Effector CD4-positive, alpha-beta T cell (primary cell): ENCODE measurements around the gene SLC49A3.
"Not testable (repeated sequence)": the region's sequence is repeated elsewhere in the genome, so short reads cannot be mapped to it uniquely, and the experiment has no call there.

Source experiments
- DNase-seq: peaks from one replicate; pipeline ENCODE4 v3.0.0-alpha.2; 2020

Gene SLC49A3

DNA sequence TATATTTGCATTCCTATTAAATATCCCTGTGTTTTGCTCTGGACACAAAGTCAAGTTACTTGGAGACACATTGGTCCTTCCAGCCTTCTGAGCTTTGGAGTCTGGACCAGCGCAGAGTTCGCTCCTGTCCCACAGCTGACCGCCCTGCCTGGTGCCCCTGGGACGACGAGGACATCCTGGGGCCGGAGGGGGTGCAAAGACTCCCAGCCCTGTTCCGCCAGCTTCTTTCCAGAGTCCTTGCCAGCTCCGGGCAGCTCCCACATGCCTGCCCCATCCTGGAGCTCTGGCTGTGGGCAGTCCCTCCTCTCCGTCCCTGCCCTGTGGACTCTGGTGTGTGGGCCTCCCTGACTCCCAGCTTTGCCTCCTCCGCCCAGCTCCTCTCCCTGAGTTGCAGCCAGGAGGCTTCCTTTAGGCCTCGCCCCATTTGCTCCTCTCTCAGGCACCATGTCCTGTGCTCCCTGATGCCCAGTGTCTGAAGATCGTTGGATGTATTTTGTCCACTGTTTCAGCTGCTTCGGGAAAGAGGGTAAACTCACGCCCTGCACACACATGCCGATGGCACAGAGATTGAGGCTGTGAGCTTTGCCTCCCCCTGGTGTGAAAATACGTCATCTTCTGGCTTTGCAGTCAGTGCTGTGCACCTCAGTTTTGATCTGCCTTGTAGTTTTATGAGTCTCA is 11.8 kb upstream of the SLC49A3 start:
- DNase-seq, result no peak

GRCh38 chr4:699816-700580 is 11.0 kb upstream of the SLC49A3 start:
- no peak for DNase-seq

GRCh38 chr4:694341-694940 is 5.5 kb upstream of the SLC49A3 start:
- DNase-seq, result not testable (repeated sequence)

DNA sequence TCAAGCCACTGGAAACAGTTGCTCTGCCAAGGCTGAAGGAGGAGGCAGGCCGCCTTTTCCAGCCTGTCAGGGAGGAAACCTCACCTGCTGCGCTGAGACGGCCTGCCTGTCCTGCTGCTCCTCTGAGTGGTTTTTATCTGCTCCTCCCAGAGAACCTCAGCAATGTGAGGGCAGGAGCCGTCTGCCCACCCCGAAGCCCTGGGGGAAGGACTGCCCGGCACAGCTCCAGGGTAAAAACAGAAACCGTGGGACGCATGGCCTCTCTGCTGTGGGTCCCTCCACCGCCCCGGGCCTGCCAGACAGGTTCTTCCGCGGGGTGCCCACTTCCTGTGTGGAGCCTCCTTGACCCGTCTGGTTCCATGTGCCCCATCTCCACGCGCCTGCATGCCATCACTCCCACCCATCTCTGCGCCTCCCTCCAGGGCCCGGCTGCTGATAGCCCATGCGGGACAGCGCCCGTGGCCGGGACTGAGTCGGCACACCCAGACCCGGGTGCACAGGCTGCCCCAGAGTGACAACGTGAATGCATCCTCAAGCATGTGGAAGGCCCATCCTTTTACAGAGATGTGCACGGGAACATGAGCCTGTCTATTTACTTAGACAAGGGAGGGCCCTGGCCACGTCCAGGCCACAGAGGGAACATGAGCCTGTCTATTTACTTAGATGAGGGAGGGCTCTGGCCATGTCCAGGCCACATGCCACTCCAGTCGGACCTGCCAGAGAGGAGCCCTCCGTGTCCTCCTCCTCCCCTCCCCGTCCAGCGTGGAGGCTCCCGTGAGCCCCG is 4.0 kb upstream of the SLC49A3 start:
- no peak for DNase-seq

GRCh38 chr4:689723-690122 is 772 bp upstream of the SLC49A3 start:
- no peak for DNase-seq

DNA sequence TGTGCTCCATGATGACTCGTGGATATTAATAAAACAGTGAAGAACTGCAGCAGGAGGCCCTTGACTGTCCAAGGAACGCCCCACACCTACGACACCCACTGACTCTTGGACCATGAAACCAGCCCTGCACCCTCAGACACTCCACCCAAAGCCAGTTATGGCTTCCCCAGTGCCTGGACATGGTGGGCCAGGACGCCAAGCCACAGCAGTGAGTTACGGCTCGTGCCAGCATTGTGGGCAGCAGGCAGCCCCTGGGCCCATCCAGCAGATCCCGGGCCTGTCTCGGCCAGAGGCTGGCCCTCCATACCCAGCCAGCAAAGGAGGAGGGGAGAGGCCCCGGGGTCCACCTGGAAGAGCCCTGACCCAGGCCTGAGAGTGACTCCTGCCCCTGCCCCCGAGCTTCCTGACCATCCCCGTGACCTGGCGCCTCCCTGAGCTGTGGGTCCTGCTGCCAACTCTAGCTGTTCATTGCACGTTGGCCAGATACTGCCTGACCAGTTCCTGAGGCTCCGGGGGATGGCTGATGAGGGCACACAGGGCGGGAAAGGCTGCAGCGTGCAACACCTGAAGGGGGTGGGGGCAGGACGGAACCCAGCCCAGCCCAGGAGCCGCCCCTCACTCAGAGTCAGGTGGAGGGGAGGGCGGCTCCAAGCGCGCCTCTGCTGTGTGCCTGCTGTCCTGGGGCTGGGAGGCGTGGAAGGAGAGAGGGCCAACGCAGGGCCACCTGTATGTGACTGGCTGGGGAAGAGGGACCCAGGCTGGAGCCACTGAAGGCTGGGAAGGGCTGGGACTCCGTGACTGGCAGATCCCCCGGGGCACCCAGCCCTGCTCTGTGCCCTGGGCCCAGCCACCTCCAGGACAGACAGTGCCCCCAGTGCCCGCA is 739 bp downstream of the SLC49A3 start:
- no peak for DNase-seq

DNA sequence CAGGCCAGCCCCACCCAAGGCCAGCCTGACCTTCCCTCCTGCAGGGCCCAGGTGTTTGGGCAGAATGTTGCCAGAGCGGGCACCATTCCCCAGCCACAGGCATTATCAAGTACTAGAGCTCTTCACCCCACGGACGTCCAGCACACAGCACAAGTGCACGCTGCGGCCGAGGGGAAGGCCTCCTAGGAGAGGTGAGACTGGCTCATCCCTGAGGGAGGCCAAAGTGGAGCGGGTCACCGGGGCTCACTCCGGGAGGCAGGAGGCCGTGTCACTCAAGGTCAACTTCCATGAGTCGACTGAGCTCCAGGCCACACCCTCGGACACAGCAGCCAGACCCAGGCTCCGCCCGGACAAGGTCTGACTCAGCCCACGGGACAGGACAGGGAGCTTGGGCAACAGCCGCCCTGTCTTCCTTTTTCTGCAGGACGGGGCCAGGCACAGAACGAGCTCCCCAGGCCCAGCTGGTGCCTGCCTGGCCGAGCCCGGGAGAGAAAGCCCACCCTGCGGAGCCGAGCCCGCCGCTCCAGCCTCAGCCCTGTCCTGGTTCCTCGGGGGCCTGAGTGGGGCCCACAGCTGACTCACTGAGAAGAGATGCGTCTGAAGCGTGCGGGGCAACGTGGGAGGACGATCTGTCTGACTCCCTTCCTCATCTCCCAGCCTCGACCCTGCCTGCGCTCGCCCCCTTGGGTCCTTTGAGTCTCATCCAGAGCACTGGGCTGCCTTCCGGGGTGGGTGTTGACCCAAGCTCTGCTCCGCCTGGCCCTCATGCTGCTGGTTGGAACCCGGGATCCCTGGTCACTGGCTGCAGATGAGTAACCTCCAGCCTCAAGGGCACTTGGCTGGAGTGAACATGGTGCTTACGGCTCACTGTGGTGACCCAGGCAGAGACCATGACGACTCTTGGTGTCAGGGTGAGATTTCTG is 1.6 kb downstream of the SLC49A3 start:
- DNase-seq, result no peak

DNA sequence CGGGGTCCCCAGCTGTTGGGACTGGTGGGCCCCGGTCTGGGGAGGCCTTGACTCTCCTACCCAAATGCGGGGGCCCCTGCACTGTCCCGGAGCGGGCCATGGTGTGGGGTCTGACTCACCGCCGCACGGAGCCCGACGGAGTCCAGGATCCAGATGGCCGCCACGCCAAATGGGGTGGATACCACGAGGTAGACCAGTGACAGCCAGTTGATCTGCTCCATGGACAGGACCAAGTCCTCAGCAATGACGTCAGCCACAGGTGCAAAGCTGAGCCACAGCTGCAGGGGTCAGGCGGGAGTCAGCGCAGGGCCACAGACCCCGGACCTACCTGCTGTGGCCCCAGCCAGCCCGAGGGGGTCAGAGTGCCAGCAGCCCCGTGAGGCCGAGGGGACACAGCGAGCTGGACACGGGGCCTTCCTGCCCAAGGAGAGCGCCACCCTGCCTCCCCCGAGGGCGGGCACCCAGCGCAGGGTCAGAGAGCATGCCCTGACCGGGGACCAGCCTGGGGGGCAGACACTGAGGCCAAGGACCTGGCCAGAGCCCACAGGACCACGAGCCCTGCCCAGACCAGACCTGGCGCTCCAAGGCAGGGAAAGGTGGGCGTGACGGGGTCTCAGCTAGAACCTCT is 2.4 kb downstream of the SLC49A3 start:
- no peak for DNase-seq

- DNase-seq, result no peak
Measured at GRCh38 chr4:685679-686412, 3.1 kb downstream of the SLC49A3 start.

- DNase-seq, result no peak
Measured at GRCh38 chr4:684623-685327, 4.2 kb downstream of the SLC49A3 start.

GRCh38 chr4:683982-684622 is 4.8 kb downstream of the SLC49A3 start:
- no peak for DNase-seq

- DNase-seq, result no peak
Measured at GRCh38 chr4:683247-683897, 5.6 kb downstream of the SLC49A3 start.

DNA sequence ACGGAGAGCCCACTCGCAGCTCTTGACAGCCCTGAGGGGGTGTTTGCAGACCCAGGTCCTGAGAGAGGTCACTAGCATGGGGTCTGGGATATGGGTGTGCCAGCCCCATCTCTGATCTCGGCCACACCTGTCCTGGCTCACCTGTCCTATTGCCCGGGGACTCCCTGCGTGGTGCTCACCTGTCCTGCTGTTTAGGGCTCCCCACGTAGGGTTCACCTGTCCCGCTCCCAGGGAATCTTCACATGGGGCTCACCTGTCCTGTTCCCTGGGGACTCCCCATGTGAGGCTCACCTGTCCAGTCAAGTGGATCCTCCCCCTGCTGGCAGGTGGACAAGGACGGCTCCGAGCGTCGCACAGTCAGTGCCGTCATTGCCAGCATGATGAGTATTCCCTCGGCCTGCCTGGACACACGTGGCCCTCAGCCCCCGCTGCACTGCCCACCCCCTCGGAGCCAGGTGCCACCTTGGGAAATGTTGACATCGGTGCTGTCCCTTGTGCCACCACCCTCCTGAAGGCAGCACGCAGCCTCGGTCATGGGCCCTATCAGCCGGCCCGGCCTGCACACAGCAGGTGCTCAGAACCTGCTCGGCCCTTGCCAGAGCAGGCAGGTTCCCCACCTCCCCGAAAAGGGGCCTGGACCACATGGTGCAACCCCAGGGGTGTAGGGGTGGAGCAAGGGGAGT is 6.3 kb downstream of the SLC49A3 start:
- DNase-seq, result no peak

DNA sequence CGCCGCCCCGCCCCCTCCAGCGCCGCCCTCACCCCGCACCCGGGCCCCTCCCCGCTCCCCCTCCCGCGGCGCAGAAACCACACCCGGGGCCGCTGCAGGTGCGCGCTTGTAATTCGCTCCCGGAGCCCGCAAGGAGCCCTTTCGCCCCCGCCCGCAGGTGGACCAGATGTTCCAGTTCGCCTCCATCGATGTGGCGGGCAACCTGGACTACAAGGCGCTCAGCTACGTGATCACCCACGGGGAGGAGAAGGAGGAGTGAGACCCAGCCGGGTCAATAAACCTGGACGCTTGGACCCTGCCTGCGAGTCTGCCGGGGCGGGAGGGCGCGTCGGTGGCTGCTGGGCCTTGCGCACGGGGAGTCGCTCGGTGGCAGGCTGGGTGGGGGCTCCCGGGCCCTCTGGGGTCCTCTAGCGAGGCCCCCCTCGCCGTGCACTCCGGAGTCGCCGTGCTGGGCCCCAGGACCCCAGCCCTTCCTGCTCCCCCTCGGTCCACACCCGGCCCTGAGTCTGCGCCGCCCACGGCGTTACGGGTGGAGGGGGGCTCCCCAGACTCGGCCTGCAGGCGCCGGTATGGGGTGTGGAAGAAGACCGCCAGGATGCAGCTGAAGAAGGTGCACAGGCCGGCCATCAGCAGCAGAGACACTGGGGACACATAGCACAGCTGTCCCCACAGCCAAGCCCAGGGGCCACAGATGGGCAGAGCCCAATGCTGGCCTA is 7.1 kb downstream of the SLC49A3 start:
- DNase-seq, result no peak

DNA sequence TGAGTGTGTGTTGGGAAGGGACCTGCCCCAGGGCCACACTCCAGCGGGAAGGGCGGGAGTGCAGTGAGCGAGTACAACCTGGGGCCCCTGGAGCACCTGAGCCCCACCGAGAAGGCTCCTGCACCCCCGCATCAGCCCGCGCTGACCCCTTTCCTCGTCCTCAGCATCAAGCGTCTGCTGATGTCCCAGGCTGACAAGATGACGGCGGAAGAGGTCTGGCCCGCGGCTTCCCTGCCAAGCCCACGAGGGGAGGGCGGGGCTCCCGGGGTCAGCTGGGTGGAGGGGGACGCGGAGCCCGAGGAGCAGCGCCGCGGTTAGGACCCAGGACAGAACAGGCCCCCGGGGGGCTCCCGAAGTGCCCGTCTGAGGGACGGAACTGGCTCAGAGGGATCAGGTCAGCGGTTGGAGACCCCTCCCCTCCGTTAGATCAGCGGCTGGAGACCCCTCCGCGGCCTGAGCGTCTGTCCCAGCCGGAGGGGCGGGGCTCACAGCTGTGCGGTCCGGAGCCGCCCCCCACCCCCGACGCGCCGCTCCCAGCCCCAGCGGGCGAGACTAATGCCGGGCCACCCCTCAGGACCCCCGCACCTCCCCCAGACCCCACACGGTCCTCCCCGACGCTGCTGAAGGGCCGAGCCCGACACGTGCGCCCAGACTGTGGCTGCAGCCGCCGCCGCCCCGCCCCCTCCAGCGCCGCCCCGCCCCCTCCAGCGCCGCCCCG is 7.9 kb downstream of the SLC49A3 start:
- DNase-seq, result no peak

DNA sequence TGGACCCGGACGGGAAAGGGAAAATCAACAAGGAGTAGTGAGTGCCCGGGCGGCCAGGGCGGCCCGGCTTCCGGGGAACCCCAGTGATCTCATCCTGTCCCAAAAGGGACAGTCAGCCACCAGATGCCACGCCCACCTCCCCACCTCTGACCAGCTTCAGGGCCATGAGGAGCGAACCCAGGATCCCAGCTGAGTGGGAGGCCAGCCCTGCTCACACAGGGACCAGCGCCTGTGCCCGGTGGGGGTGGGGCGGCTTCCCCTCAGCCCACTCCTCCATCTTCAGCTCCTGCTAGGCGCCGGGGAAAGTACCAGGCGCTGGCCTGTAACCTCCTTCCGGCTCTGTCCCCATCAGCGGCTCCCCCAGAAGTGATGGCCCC is 8.4 kb downstream of the SLC49A3 start:
- DNase-seq, result no peak
